NCI-H2171 (cell line): Measurements from ENCODE around the gene MMS19.
"Not testable (repeated sequence)": the region's sequence is repeated elsewhere in the genome, so short reads cannot be mapped to it uniquely, and the experiment has no call there.

Experiments
- DNase-seq: peaks from one replicate; lab custom pipeline; 2025; lab: John Stamatoyannopoulos, UW

MMS19 gene

GRCh38 chr10:97498076-97498840 lies at the start of gene MMS19:
Gene MMS19, minus strand, starts transcription at chr10:97498422. Its CDS starts 38 bp downstream, at chr10:97498384.
- peak; percentile 90 for DNase-seq

- no peak for DNase-seq
Observed at GRCh38 chr10:97547962-97548361, 49.7 kb upstream of the MMS19 start.

GRCh38 chr10:97547271-97547600 lies 49.0 kb upstream of the MMS19 start:
- DNase-seq: no peak

DNA sequence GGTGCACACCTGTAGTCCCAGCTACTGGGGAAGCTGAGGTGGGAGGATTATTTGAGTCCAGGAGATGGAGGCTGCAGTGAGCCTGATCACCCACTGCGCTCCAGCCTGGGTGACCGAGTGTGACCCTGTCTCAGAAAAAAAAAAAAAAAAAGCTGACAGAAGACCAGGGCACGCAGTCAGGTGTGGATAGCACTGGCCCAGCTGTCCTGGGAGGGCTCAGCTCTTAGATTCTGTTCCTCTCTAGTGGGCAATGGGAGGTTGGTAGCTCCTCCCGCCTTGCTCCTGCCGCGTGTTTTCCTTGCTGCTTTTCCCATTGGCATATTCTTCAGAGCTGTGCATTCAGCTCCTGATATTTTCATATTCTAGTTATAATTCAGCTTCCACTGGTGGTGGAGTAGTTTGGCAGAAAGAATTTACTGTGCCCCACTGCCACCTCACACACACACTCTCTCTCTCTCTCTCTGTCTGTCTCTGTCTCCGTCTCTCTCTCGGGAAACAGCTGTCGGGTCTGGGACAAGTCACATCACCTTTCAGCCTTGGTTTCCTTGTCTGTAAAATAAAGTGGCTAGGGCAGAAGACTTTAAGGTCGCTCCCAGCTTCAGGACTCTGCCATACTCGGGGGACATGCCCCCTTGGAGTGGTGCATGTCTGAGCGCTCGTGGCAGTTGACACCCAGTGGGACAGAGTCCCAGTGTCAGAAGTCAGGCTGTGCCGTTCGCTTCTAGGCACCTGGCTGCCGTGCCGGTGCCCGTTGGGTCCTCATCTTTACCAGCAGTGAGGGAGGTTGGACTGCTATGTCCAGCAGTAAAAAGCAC lies 48.4 kb upstream of the MMS19 start:
- DNase-seq: no peak

- no peak for DNase-seq
Observed at GRCh38 chr10:97543025-97543546, 44.9 kb upstream of the MMS19 start.

DNA sequence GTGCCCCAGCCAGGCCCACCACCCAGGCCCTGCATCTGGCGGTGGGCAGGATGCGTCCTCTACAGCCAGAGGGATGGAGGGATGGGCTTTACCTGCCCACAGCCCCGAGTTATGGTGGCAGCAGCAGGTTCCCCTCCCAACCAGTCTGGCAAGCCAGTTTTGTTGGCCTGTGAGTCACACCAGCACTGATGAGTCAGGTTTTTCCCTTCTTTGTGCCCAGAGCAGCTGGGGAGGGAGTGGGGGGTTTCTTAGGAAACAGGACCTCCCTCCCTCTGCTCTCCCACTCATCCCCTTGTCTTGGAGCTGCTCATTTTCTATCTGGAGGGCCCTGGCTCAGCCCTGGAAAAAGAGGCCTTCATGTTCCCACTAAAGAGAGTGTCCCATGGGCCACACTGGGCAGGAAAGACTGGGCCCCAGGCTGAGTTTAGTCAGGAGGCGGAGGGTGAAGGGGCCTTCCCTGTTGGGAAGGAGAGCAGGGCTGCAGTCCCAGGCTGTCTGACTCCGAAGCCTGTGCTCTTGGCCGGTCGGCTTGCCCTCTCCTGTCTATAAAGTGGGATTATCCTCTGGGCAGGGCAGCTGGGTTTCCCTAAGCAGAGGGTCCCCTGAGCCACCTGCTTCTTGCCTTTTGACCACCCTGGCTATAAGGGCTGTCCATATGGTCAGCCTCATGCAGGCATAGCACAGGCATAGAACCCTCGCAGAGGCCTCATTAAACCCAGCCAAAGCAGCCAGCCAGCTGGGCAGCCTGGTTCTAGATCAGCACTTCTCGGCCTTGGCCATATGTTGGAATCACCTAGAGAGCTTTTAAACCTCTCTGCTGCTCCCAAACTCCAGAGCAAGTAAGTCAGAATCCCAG lies 44.2 kb upstream of the MMS19 start:
- no peak for DNase-seq

DNA sequence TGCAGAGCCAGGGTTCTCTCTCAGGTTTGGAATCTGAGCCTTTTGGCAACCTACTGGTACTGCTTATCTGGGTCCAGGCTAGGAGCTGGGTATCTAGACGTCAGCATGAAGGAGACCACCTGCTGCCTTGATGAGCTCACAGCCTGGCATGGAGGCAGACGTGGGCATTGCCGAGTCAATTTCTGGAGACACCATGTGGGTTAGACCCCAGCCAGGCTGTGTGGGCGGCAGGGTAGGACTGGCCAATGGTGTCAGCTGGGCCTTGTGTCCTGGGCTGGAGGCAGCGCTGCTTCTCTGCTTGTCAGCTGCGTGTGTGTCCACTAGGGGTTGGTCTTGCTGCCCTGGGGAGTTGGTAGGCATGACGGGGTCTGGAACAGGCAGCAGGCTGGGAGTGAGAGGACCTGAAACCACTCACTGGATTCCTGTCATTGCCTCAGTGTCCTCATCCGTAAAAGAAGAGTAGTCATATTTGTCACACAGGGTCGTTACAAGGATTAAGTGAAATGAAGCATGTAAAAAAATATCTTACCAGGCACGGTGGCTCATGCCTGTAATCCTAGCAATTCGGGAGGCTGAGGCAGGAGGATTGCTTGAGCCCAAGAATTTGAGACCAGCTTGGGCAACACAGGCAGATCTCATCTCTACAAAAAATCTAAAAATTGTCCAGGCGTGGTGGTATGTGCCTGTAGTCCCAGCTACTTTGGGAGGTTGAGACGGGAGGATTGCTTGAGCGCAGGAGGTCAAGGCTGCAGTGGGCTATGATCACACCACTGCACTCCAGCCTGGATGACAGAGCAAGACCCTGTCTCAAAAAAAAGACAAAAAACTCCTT lies 42.7 kb upstream of the MMS19 start:
- no peak for DNase-seq

DNA sequence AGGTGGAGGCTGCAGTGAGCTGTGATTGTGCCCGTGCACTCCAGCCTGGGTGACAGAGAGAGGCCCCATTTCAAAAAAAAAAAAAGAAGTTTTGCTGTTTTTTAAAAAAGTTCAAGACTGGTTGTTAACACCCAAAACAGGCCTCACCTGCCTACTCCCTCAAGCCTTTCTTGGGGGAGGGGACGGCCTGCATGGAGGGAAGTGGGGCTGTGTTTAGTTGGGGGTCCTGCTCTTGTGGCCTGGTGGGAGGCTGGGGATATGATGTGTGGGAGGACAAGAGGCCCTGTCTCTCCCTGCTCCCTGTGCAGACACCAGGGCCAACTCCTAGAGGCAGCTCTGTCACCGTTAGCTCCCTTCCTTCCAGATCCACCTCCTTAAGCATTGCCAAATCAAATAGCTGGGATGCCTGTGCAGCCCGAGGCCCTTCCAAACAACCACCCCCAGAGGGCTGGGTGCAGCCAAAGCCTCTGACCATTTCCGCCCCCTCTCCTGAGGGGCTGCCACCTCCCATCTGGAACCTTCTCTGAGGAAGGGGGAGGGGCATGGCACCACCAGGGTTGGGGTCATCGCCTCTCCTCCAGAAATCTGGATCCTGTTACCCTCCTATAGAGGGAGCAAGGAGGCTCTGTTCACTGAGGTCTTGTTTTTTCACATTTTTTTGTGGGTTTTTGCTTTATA lies 41.4 kb upstream of the MMS19 start:
- no peak for DNase-seq

DNA sequence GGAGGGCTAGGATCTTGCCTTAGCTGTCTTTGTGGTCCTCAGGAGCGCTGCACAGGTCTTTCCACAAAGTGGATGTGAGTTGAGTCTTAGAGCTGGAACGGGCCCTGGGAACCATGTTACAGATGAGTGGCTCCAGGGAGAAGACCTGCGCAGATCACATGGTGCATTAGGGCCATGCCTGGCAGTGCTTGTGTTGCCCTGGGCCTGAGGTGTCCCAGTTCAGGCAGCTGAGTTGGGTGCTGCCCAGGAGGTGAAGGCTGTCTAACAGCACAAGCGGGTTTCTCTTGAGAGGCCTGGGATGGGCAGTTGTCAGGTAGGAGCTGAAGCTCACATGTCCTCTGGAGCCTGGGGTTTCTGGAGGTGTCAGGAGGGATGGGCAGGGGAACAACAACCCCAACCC lies 40.6 kb upstream of the MMS19 start:
- DNase-seq: no peak

GRCh38 chr10:97538411-97538810 lies 40.2 kb upstream of the MMS19 start:
- DNase-seq: no peak

DNA sequence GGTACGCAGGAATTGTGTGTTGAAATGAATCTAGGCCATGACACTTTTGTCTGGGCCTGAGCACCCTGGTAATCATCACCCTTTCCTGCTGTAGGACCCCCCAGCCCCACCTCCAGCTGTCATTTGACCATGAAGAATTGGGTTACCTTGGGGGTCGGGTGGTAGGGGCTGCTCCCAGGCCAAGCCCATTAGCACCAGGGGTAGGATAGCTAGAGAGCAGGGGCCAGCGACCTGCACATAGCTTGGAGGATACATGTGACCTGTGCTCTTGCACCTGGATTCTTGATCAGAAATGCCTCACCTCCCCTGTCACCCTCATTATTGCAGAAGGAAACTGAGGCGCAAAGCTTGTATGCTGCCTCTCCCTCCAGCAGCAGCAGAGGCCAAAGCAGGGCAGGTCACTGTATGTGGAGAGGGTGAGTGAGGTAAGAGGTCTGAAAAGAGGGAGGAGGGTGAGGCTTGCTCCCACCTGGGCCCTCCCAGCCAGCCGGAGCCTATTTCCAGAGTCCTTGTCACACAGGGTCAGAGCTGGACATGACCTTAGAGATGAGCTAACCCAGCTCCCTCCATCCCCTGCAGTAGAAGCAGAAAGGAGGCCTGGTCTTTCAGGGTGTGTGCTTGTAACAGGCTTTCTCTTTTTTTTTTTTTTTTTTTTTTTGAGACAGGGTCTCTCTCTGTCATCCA lies 39.1 kb upstream of the MMS19 start:
- DNase-seq: no peak

- no peak for DNase-seq
Observed at GRCh38 chr10:97534746-97535367, 36.6 kb upstream of the MMS19 start.

DNA sequence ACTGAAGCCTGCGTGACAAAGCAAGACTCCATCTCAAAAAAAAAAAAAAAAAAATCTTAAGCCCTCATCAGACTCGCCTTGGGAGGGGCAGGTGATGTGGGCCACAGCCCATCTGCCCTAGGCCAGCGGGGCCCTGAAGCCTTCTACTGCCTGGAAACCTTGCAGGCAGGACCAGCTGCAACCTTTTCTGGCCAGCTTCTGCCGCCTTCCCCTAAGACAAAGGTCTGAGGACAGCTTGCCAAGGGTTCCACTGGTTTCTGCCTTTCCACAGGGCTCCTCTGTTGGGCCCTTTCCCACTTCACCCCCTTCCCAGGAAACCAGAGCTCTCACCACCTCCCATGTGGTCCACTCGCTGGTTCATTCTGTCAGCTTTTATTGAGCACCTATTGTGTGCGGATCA lies 35.7 kb upstream of the MMS19 start:
- DNase-seq: no peak

GRCh38 chr10:97532935-97533671 lies 34.9 kb upstream of the MMS19 start:
- no peak for DNase-seq

- DNase-seq: no peak
Observed at GRCh38 chr10:97531401-97531986, 33.3 kb upstream of the MMS19 start.

DNA sequence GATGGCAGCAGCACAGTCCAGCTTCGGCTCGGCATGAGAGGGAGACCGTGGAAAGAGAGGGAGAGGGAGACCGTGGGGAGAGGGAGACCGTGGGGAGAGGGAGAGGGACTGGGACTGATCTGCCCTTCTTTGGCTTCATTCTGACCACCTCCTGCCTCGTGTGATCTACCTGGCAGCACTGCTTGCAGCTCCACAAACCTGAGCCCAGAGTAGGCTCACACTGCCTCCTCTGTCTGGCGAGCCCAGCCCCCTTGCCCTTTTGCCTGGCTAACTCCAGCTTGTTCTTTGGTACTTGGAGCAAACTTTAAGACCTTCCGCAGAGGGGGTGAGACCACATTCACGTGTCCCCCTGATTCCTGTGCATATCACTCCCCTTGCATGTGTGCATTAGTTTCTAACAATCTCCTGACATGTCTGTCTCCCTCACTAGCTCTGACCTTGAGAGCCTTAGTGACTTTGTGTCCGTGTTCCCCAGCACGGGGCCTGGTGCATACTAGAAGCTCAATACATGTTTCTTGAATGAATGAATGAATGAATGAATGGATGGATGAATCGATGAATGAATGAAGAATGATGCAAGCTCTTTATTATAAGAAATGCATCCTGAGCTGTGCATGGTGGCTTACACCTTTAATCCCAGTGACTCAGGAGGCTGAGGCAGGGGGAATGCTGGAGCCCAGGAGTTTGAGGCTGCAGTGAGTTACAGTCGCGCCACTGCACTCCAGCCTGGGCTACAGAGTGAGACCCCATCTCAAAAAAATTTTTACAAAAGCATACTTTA lies 31.7 kb upstream of the MMS19 start:
- DNase-seq: no peak

DNA sequence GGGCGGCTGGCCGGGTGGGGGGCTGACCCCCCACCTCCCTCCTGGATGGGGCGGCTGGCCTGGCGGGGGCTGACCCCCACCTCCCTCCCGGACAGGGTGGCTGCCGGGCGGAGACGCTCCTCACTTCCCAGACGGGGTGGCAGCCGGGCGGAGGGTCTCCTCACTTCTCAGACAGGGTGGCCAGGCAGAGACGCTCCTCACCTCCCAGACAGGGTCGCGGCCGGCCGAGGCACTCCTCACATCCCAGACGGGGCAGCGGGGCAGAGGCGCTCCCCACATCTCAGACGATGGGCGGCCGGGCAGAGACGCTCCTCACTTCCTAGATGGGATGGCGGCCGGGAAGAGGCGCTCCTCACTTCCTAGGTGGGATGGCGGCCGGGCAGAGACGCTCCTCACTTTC lies 30.7 kb upstream of the MMS19 start:
- not testable (repeated sequence) for DNase-seq

DNA sequence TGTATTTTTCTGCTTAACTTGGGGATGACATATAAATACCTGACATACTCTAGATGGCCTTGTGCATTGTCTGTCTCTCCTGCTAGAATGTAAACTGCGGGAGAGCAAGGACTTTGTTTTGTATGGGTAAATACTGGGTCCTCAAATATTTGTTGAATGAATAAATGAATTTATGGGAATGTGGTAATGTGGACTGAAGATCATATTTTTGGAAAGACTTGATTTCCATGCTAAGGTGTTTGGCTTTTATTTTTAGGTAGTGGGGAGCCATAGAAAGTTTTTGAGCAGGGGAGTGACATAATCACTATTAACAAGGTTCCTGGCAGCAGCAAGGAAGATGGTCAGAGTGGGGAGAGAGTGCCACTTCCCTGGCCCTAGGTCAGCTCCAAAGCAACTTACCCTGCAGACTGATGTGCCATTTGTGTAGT lies 27.5 kb upstream of the MMS19 start:
- no peak for DNase-seq
